Astrocyte of the hippocampus (primary cell): ENCODE data around the gene JARID2.

Experiments used
- DNase-seq: peaks from one replicate; pipeline ENCODE4 v3.0.0; 2011; ENCODE audit warnings: low read depth, low spot score

JARID2 gene

DNA sequence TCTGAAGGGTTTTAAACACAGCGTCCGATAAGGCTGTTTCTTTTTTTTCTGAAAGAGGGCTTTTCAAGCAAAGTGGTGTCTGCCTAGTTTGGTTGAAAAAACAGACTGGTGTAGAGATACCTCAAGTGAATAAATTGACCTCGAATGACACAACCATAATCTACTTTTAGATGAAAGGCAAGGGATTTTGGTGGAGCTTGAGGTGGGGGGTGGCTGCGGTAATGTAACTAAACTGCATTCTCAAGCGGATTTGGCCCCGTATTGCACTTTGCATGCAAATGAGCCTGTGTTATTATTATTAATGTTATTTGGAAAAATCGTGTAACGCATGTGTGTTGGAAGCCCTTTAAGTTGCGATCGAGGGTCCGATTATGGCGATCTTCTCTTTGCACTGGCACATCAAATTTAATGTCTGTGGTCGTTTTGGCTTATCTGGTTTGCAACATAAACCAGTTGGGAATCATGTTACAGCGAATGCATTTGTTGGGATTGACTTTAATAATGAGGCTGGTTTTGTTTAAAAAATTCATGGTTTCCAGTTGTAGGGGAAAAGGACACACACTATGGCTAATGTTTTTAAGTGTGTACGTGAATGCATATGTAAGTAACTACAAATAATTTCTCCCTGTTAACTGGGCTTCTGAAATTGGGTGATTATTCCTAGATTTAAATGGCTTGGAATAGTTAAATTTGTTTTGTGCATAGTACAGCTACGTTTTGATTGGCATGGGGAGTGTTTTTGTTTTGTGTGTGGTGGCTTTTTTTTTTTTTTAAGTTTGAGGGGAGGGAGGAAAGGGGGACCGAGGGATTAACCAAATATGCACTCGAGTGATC, 1.0 kb downstream of the JARID2 start:
- peak; percentile 22 for DNase-seq

DNA sequence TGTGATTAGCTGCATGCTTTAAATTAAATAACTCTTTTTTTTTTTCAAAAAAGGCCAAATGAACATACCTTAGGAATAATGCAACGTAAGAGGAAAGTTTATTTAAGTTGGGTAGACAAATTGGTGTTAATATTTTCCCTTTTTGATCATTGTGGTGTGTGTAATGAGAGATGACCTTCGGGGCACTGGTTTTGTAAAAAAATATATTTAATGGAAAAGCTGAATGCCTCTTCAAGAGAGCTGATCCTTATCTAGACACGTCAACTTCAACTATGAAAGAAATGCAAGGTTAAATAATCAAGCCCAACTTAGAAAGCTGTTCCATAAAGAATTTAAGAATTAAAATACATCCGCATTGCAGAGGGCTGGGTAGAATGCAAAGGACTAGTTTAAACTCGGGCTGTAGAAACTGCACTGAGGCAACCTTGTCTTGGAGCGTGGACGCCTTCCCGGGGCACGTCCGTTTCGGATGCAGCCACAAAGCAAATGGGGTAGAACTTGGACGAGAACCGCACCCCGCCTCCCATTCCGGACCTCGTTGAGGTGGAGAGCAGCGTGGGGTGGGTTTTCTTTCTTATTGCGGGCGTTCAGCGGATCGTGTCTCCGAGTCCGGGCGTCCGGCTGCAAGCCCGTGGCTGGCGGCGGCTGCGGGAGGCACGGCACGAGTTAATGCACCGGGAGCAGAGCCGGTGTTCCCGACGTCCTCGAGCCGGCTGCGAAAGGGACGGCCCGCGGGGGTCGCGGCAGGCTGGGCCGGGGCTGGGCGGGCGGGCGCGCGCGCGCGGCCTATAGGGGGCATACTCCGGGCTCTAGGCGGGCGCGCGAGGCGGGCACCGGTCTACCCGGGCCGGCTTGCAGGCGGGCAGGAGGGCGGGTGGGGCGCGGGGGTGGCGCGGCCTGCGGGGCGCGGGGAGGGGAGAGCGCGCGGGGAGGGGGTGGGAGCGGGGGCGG, 1.9 kb downstream of the JARID2 start:
- DNase-seq: peak; percentile 77

DNA sequence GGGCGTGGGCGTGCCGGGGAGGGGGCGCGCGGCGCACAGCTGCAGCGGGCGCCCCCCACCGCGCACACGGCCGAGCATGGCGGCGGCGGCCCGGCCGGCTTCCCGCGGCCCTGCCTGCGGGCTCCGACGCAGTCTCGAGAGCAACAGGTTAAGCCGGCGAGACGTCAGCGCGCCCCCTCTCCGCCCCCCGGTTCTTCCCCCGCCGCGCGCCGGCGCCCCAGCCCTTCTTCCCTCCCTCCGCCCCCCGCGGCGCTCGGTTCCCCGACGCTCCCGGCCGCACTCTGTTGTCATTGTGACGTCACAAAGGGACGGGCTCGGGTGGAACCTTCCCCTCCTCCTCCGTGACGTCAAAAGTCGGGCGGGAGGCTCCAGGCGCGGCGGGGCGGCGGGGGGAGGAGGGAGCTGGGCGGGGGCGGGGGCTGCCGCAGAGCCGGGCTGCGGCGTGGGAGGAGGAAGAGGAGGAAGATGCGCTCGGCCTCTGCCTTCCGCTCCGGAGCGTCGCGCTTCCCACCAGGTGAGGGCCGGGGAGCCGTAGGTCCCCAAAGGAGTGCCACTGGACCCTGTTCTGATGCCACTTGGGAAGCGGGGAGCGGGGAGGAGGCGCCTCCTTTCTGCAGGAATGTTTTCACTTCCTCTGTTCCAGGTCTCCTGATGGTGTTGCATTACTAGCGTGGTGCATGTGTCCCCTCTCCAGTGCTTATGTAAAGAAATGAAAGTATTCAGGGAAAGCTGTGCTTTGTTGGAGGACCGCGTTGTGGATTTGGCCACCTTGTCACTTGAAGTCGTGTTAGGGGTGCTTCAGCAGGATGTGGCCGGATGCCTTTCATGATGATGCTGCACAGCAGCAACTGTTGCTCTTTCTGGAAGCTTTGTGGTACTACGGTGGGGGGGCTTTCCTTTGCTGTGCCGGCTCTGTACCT, 2.8 kb downstream of the JARID2 start:
- peak; percentile 98 for DNase-seq

DNA sequence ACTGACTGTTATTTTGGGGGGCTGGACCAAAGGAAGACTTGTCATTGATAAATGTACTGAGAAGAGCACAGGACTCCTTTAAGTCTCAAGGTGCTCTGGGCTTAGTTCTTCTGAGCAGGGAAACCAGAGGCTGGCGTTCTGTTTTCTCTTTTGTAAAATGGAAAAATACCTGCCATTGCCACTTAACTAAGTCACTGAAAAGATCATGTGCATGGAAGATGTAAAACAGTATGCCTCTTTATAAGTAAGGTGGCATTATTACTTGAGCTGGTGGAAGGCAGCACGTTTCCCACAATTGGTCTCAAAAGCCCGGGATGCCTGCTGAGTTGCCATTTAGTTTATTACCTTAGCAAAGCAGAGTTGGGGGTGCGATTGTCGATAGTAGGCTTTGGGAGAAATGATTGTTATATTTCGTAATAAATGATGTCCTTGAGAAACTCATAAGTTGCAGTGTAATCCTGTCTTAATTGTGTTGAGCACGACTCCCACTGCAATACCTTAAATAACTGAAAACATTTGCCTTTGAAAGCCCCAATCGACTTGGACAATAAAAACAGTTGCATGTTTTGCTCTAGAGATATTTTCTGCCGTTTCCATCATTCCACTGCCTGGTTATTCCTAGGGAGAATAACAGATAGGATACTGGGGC, 3.6 kb downstream of the JARID2 start:
- peak; percentile 29 for DNase-seq

DNA sequence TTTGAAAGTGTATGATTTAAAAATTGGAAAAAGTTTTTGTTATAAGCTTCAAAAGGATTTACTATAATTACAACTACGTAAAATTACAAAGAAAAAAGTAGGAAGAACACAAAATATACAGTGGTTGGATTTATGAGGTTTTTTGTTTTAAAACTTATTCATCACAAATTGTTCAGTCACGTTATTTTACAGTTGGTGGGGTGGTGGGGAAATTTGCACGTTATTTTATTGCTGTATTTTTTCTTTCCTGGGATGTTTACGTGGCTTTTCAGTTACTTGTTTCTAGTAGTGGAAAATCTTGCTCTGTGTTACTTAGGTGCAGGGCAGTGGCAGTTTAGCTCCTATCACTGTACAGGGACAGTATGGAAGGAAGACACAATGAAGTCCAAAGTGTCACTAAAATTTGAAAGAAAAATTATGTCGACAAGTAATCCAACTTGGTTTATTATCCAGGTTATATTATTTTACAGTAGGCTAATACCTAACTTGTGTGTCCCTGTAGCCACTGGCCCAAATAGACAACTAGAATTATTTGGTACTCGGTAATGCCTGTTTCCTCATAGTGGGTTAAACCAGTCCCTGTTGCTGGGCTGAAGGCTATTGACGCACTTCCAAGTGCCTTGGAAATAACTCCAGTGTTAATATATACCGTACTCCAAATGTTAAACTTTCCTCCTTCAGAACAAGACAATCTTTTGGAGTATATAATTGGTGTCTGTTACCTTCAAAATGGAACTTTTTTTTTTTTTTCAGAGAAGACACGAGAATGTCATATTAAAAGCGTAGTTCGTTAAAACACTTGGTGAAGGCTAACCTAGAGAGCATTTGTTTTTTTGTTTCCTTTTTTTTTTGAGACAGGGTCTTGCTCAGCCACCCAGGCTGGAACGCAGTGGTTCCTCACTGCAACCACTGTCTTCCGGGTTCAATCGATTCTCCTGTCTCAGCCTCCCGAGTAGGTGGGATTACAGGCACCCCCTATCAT, 4.6 kb downstream of the JARID2 start:
- no peak for DNase-seq

DNA sequence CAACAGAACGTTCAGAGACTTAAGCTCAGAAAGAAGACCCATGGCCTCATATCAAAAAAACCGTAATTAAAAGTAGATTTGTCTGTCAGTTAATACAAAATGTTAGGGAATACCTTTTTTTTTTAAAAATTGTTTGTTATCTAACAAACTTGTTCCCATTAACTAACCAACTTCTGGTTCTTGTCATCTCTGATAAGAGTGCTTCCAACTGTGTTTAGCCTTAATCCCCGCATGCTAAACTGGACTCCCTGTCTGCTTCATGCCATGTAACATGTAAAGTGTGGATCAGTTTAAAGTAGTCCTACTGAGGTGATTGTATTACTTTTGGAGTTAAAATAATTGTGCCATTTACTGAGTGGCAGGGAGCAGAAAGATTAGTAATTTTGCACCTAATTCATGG, 6.3 kb downstream of the JARID2 start:
- DNase-seq: no peak

DNA sequence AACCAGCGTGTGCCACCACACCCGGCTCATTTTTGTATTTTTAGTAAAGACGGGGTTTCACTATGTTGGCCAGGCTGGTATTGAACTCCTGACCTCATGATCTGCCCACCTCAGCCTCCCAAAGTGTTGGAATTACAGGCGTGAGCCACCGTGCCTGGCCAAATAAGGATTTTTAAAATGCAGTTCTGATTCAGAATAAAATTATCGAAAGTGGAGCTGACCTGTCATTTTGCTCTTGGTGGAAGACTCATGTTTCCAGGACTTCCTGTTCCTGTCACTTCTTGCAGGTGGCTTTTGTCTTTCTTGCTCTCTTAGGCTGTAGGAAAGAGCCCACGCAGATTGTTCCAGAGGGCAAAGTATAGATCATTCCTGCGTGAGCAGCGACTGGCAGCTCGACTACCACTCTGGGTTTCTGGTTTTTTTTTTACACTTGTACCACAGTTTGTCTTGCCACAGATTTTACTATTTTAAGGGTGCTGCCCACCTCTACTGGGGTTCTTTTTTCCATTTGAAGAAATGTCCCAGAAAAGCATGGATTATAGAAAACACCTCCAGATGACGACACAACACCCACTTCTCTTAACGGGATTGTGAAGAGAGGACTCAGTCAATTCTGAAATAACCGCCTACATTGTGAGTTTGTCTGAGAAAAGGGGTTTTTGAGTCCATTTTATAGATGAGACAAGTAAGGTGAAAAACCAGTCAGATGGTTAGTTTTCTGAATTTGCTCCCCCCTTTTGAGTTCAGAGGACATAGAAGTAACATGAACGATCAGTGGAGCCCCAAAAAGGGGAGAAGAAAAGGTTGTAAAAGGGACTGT, 7.5 kb downstream of the JARID2 start:
- no peak for DNase-seq

DNA sequence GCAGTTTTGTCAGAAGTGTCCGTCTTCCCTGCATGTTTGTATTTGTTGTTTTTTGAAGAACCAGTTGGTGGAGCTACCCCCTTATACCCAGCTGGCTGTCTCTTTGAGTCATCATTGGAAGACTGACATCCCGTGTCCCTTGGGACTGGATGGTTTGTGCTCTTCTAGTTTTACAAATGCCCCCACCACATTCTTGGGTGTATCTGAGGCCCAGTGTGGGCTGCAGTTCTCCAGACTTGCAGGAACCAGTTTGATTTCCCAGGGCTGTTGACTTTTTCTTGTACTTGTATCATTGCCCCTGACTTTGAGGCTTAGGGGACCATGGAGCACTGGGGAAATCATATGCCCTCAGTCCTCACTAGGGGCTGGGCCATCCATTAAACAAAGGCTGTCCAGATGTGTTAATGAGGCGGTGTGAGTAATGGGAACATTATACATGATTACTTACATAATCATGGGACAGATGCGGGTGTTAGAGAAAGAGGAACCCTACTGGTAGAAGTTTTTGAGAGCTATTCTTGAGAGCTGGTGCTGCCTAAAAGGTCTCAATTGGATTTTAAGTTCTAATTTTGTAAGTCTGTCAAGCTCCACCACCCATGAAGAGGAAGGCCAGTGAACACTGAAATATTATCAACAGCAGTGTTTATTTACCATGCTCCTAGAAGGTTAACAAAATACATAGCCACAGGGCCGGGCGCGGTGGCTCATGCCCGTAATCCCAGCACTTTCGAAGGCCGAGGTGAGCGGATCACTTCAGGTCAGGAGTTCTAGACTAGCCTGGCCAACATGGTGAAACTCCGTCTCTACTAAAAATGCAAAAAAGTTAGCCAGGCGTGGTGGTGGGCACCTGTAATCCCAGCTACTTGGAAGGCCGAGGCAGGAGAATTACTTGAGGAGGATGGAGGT, 8.5 kb downstream of the JARID2 start:
- DNase-seq: no peak

DNA sequence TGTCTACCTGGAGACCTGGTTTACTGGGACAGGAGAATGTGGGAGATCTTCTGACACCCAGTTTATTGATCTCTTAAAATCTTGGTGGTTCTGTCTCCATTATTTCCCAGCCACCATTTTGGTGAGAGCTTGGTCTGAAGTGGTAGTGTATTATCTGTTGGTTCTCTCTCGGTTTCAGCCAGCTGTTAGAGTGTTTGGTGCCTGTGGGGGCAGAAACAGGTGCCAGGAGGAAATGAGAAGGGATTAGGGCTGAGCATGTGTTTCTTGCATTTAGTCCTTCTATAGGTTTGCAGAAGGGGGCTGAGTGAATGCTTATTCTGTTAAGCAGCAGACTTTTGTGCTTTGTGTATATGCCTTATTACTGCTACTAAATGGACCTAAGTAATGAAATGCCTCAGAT, 9.6 kb downstream of the JARID2 start:
- no peak for DNase-seq

DNA sequence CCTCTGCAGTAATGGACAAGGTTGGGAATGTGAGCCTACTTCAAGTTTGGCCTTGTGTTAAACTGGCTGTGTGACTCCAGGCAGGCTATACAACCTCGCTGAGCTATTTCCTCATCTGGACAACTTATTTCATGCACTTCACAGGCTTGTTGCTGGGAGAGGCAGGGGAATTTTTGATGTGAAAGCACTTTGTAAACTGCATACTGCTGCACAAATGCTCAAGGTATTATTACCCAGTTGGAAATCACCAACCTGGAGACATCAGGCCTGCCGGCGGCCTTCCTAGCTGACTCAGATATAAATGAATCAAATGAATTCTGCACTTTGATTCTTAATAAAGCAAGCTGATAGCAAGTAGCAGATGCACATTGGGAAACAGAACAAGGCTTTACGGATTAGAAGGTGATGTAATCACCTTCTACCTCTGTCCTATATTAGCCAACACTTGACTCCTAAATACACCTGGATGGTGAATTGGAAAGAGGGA, 10.1 kb downstream of the JARID2 start:
- no peak for DNase-seq

DNA sequence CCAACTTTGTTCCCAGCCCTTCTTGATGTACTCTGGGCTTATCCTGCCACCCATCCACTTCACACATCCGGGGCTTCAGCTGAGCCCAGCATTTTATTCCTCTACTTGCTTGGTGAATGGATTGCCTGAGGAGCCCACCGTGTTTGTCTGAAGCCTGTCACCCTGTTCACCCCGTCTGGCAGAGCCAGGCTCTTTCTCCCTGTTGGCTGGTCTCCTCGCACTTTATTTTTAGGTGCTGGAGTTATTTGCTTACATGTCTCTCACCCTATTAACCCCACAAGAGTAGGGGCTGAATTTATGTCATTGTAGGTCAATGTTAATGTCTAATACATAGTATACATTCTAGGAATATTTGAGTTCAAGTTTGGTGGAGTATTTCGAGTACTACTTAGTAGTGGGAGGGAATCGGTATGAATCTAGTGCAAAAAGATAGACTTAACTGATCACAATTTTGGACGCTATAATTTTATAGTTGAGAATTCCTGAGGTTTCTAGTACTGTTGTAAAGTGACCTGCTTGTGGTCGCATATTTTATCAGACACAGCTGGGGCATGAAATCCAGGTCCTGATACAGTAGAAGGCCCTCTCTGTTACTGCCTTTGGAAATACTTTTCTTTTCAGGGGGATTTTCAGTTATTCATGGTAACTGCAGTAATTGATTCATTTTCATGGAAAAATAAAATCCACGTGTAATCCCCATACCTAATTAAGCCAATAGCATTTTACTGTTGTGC, 10.8 kb downstream of the JARID2 start:
- DNase-seq: no peak

DNA sequence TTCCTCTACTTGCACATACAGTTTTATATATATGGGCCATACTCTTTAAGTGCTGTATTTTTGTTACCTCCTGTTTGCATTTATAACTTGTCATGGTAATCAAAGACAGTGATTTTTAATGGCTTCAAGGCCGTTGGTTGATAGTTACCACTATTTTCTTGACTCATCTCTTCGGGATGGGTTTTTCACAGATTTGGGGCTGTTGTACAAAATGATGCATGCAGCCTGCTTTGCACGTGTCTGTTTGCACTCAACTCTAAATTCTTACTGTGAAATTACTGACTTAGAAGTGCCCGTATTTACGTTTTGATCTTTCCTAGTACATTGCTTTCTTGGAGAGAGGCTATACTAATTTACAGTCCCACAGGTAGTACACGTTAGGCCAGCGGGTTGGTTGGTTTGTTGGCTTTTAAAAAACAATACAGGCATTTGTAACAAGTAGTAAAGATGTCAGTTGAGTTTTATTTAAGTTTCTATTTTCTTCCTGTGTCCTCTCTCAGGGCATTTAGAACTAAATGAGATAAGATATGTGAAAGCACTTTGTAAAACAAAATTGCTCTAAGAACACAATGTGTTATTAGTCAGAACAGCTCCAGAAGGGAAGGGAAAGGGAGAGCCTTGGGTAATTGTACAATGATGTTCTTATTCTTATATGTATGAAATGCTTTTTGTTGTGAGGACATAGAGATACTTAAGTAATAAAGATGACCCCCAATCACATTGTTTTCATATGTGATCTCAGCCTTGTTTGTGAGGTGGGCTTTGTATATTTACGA, 11.7 kb downstream of the JARID2 start:
- no peak for DNase-seq

DNA sequence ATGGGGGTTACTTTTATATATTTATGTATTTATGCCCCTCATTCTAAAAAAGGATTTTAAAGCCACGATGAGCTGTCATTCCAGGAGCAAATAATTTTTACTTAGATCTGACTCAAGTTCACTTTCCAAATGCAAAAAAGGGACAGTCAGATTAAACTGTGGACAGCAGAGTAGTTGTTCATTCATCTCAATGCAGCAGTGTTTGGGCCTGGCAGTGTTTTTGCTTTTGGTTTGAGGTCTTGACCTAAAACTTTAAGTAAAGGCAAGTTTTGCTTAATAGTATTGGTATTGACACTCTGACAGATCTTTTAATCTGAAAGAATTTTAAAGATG, 13.9 kb downstream of the JARID2 start:
- no peak for DNase-seq

DNA sequence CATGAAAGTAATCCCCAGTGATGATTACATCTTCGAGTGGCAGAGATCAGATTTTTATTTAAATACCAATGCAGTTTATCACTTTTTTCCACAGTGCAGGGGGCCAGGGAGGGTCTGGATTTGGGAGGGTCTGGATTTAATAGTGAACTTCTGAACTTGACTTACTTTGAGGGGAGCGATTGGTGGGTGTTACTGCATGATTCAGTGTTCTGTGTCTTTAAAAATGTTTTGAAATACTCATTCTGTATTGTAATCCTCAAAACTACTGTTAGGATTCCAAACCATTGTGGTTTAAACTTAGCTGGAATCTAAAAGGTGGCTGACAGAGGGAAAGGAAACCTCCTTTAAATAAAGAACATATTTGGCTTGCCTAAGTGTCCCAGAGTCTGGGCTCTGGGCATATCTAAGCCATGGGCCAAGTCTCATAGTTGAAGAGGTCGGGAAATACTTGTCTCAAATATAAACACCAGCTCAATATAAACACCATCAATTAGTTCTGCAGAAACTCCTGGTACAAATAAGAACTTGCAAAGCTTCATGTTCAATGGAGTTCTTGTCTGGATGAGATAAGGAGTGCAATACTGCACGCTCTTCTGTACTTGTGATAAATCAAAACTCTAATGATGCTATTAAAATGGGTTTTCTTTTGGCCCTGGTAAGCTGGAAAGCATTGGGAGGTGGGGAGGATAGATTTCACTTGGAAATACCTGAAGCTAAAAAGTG, 14.4 kb downstream of the JARID2 start:
- peak; percentile 76 for DNase-seq

DNA sequence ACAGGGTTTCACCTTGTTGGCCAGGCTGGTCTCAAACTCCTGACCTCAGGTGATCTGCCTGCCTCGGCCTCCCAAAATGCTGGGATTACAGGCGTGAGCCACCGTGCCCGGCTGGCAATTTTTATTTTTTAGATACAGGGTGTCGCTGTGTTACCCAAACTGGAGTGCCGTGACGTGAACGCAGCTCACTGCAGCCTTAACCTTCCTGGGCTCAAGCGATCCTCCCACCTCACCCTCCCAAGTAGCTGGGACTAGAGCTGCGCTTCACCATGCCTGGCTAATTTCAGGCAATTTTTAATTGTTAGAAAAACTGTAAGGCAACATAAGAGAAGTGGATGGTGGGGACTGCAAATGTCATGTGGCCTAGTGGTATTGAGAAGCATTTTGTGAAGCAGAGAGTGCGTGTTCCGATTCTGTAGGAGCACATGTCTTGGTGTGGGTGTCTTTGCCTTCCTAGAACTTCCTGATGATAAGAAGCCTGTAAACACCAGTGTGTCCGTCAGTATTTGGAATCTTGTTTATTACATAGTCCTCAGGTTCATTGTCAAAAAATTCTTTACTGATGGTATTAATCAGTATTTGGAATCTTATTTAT, 18.0 kb downstream of the JARID2 start:
- DNase-seq: no peak
